ENCODE measurements around the gene TNPO3. TPM values are rescaled to one million over a fixed set of nuclear protein-coding genes. Genes with fewer than 3 reads are reported as not detected.
"Not testable (repeated sequence)": the region's sequence is repeated elsewhere in the genome, so short reads cannot be mapped to it uniquely, and the experiment has no call there.

Gene TNPO3
- total RNA-seq, 1 donor from 2014 or later: 96.2 TPM

DNA sequence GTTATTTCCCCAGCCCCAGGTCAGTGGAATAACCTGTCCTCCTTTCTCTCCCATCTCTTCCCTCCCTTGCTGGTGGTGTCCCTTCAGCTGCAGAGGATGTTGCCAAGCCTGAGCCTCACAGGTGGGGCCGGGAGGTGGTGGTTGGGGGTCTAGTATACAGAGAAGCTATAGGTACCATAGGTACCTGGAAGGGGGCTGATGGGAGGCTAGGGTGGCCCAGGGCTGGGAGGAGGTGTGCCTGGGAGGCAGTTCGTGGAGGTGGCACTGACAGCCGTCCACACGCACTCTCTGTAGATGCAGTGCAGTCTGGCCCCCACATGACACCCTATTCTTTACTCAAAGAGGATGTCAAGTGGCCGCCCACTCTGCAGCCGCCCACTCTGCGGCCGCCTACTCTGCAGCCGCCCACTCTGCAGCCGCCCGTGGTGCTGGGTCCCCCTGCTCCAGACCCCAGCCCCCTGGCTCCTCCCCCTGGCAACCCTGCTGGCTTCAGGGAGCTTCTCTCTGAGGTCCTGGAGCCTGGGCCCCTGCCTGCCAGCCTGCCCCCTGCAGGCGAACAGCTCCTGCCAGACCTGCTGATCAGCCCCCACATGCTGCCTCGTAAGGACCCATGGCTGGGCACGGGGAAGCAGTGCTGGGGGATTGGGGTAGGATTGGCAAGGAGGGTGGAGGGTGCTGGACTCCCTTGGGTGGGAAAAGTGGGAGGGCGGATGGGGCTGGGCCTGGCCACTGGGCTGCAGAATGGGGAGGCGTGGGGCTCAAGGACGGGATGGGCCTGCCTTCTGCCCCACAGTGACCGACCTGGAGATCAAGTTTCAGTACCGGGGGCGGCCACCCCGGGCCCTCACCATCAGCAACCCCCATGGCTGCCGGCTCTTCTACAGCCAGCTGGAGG, 107.7 kb downstream of the TNPO3 start:
- Mint-ChIP-seq H3K27me3 (ENCODE audit: insufficient read depth, low read depth) (peaks cover 13% of the 10 kb centered on the region), H3K36me3 (peaks cover 12% of the 10 kb centered on the region), H3K4me1 (no peaks in the 10 kb centered on the region), H3K27ac (no peak overlapping the region), H3K9me3 (no peaks in the 10 kb centered on the region), H3K4me3 (no peak overlapping the region)
- H3K79me2 ChIP-seq (ENCODE audit: low read depth): no peaks in the 10 kb centered on the region
- no peaks in the 10 kb centered on the region for H3F3A ChIP-seq (ENCODE audit: low read depth)
- no peak for DNase-seq (ENCODE audit: low spot score)
- no peak overlapping the region for H3K4me3 ChIP-seq
- H3K4me2 ChIP-seq: no peak overlapping the region
- no peaks in the 10 kb centered on the region for H3K4me1 ChIP-seq
- no peaks in the 10 kb centered on the region for H3K27me3 ChIP-seq
- H2AFZ ChIP-seq (replicated peaks): no peak overlapping the region
- H4K20me1 ChIP-seq (ENCODE audit: low read depth): no peaks in the 10 kb centered on the region
- H3K9ac ChIP-seq: no peak overlapping the region
- no peaks in the 10 kb centered on the region for H3K36me3 ChIP-seq
- H3K27ac ChIP-seq: no peak overlapping the region
- TF ChIP-seq, protein P1, sequence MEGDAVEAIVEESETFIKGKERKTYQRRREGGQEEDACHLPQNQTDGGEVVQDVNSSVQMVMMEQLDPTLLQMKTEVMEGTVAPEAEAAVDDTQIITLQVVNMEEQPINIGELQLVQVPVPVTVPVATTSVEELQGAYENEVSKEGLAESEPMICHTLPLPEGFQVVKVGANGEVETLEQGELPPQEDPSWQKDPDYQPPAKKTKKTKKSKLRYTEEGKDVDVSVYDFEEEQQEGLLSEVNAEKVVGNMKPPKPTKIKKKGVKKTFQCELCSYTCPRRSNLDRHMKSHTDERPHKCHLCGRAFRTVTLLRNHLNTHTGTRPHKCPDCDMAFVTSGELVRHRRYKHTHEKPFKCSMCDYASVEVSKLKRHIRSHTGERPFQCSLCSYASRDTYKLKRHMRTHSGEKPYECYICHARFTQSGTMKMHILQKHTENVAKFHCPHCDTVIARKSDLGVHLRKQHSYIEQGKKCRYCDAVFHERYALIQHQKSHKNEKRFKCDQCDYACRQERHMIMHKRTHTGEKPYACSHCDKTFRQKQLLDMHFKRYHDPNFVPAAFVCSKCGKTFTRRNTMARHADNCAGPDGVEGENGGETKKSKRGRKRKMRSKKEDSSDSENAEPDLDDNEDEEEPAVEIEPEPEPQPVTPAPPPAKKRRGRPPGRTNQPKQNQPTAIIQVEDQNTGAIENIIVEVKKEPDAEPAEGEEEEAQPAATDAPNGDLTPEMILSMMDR (IDR thresholded peaks at IDR 0.05): peak; percentile 27
- TF ChIP-seq EZH2 (IDR thresholded peaks at IDR 0.05): no peak
- no peaks in the 10 kb centered on the region for H3K9me3 ChIP-seq (ENCODE audit: low read depth)

DNA sequence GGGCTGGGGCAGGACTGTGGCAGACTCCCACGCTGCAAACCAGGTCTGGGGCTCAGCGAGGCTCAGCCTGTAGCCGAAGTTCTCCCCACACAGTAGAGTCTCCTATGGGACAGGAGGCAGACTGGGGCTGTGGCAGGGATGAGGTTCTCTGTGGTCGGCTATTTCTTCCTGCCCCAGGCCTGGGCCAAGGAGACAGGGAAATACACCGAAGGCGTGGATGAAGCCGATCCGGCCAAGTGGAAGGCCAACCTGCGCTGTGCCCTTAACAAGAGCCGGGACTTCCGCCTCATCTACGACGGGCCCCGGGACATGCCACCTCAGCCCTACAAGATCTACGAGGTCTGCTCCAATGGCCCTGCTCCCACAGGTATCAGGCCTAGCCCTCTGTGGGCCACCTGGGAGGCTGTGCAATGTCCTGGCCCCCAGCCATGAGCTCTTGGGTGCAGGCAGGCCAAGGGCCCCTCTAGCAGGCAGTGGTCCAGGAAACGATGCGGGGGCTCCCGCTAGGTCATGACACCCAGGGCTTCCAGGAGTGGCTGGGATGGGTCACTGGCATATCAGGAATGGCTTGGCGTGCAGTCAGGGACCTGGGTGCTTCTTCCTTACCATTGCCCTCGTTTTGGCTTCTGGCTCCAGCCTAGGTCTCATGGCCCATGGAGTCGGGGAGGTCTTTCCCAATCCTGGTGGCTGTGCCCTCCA, 109.1 kb downstream of the TNPO3 start:
- no peaks in the 10 kb centered on the region for H3K36me3 ChIP-seq
- H3F3A ChIP-seq (ENCODE audit: low read depth): no peaks in the 10 kb centered on the region
- H3K4me3 ChIP-seq: no peak overlapping the region
- H3K36me3 Mint-ChIP-seq: peaks cover 4% of the 10 kb centered on the region
- no peaks in the 10 kb centered on the region for H3K27me3 ChIP-seq
- H2AFZ ChIP-seq (replicated peaks): no peak overlapping the region
- H3K4me1 ChIP-seq: no peaks in the 10 kb centered on the region
- H3K9me3 Mint-ChIP-seq: no peaks in the 10 kb centered on the region
- no peak overlapping the region for H3K27ac Mint-ChIP-seq
- no peak overlapping the region for H3K4me2 ChIP-seq
- peaks cover 22% of the 10 kb centered on the region for H3K27me3 Mint-ChIP-seq (ENCODE audit: insufficient read depth, low read depth)
- TF ChIP-seq, protein P1 (IDR thresholded peaks at IDR 0.05): no peak
- TF ChIP-seq EZH2phosphoT487 (IDR thresholded peaks at IDR 0.05): no peak
- no peak for TF ChIP-seq EZH2 (IDR thresholded peaks at IDR 0.05)
- no peak overlapping the region for H3K4me3 Mint-ChIP-seq
- no peak overlapping the region for H3K9ac ChIP-seq
- no peaks in the 10 kb centered on the region for H4K20me1 ChIP-seq (ENCODE audit: low read depth)
- H3K27ac ChIP-seq: no peak overlapping the region
- H3K9me3 ChIP-seq (ENCODE audit: low read depth): no peaks in the 10 kb centered on the region
- no peaks in the 10 kb centered on the region for H3K79me2 ChIP-seq (ENCODE audit: low read depth)
- no peak for DNase-seq (ENCODE audit: low spot score)
- H3K4me1 Mint-ChIP-seq: peaks cover 2% of the 10 kb centered on the region

DNA sequence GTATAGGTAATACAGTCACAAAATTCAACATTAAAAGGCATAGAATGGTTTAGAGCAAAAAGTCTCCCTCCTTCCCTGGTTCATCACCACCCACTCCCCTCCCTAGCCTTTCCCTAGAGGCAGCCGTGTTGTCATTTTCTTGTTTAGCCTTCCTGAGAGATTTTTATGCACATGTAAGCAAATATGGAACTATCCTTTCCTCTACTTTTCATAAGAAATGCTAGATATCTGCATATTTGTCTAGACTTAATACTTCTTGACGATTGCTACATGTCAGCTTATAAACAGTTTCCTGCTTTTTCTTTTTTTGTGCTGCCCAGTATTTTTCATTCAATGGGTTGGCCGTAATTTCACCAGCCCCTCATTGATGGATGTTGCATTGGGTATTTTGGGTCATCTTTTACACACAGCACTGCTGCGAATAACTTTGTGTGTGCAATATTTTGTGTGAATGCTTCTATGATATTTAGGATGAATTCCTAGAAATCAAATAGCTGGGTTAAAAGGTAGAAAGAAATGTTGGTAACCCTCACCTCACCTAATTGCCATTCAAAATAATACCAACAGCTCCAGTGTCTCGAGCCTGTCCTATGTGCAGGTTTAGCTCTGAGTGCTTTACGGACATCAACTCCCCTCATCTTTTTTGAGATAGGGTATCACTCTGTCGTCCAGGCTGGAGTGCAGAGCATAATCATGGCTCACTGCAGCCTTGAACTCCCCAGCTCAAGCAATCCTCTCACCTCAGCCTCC, 110.2 kb downstream of the TNPO3 start:
- no peak overlapping the region for H3K4me2 ChIP-seq
- no peaks in the 10 kb centered on the region for H3F3A ChIP-seq (ENCODE audit: low read depth)
- H3K27ac ChIP-seq: no peak overlapping the region
- H3K4me1 Mint-ChIP-seq: peaks cover 2% of the 10 kb centered on the region
- H3K9me3 Mint-ChIP-seq: no peaks in the 10 kb centered on the region
- H3K27me3 ChIP-seq: peaks cover 11% of the 10 kb centered on the region
- no peaks in the 10 kb centered on the region for H3K4me1 ChIP-seq
- peaks cover 4% of the 10 kb centered on the region for H3K36me3 Mint-ChIP-seq
- H3K4me3 ChIP-seq: no peak overlapping the region
- H3K9me3 ChIP-seq (ENCODE audit: low read depth): no peaks in the 10 kb centered on the region
- H3K79me2 ChIP-seq (ENCODE audit: low read depth): no peaks in the 10 kb centered on the region
- H4K20me1 ChIP-seq (ENCODE audit: low read depth): no peaks in the 10 kb centered on the region
- H2AFZ ChIP-seq (replicated peaks): no peak overlapping the region
- H3K9ac ChIP-seq: no peak overlapping the region
- TF ChIP-seq, protein P1 (IDR thresholded peaks at IDR 0.05): no peak
- H3K36me3 ChIP-seq: no peaks in the 10 kb centered on the region
- H3K27me3 Mint-ChIP-seq (ENCODE audit: insufficient read depth, low read depth): peaks cover 31% of the 10 kb centered on the region
- no peak overlapping the region for H3K4me3 Mint-ChIP-seq
- H3K27ac Mint-ChIP-seq: no peak overlapping the region
- no peak for DNase-seq (ENCODE audit: low spot score)

DNA sequence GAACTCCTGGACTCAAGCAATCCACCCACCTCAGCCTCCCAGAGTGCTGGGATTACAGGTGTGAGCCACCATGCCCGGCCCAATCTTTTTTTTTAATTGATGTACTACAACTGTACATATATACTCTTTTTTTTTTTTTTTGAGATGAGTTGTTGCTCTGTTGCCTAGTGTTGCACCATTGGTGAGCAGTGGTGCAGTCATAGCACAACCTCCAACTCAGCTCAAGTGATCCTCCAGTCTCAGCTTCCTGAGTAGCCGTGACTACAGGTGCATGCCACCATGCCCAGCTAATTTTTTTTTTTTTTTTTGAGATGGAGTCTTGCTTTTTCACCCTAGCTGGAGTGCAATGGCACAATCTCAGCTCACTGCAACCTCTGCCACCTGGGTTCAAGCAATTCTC, 111.7 kb downstream of the TNPO3 start:
- H3K4me3 Mint-ChIP-seq; H3K4me3 ChIP-seq; H4K20me1 ChIP-seq (ENCODE audit: low read depth); H3K4me1 Mint-ChIP-seq; H3K27ac Mint-ChIP-seq; H3K27ac ChIP-seq; H3K4me2 ChIP-seq; DNase-seq (ENCODE audit: low spot score); H3K9ac ChIP-seq; H3K79me2 ChIP-seq (ENCODE audit: low read depth); H3K9me3 Mint-ChIP-seq; H3K36me3 ChIP-seq; H3F3A ChIP-seq (ENCODE audit: low read depth); H3K36me3 Mint-ChIP-seq; H3K9me3 ChIP-seq (ENCODE audit: low read depth); H3K4me1 ChIP-seq; H2AFZ ChIP-seq (replicated peaks): not testable (repeated sequence)
- peaks cover 25% of the 10 kb centered on the region for H3K27me3 ChIP-seq
- peaks cover 33% of the 10 kb centered on the region for H3K27me3 Mint-ChIP-seq (ENCODE audit: insufficient read depth, low read depth)

All from neural progenitor cell (in vitro differentiated cells).